Endothelial cell of umbilical vein (primary cell): ENCODE results near the gene FUT3. TPM values are rescaled to one million over a fixed set of nuclear protein-coding genes. Genes with fewer than 3 reads are reported as not detected.

Experiments used
- BruUV-seq: library from RNA; stranded (reverse); fragments of 400-500 nt; replicated peaks from 2 replicates; lab custom pipeline; 2021; lab: Mats Ljungman, UMichigan
- CTCF ChIA-PET: fragments of 300-600, 350-600 bp; sonication (Branson Sonifier 250); formaldehyde crosslinking; loops from one replicate; lab custom pipeline; 2021; ENCODE audit warnings: antibody characterized with exemption, inconsistent platforms; lab: Charles Lee
- POLR2A ChIA-PET: fragments of 300-600, 350-600 bp; sonication (Branson Sonifier 250); formaldehyde crosslinking; loops from one replicate; lab custom pipeline; 2021; ENCODE audit warnings: antibody characterized with exemption, inconsistent platforms; lab: Charles Lee
- DNase-seq: peaks from one replicate; pipeline ENCODE4 v3.0.0-alpha.2; 2011; ENCODE audit warnings: low read depth, low spot score
- FAIRE-seq: peaks from 2 replicates; lab custom pipeline; 2011; peaks lifted over from hg19 to GRCh38; lab: Jason Lieb, UNC
- H2AFZ ChIP-seq: 2 replicates; pipeline ENCODE4 v1.6.0; 2012; ENCODE audit warnings: low read depth, low read length, control low read depth, inconsistent platforms
- H3K27ac ChIP-seq: 2 replicates; pipeline ENCODE4 v1.5.1; 2011; ENCODE audit warnings: low read depth, mild to moderate bottlenecking, control low read depth, low read length, moderate library complexity; ENCODE audit not compliant: insufficient read depth
- H3K27me3 ChIP-seq, 2 experiments: 2 replicates each; pipeline versions ENCODE4 v1.6.0 to v1.6.1; 2011; ENCODE audit warnings: low read length in 2 of 2, mixed read lengths in 1 of 2; ENCODE audit not compliant: control insufficient read depth in 2 of 2, insufficient read depth in 2 of 2
- H3K36me3 ChIP-seq, 2 experiments: 2 replicates in 1 of 2; 3 replicates in 1 of 2; pipeline ENCODE4 v1.5.1; 2011; ENCODE audit warnings: low read length in 2 of 2, mild to moderate bottlenecking in 1 of 2, moderate library complexity in 1 of 2; ENCODE audit not compliant: control insufficient read depth in 2 of 2, insufficient read depth in 2 of 2; ENCODE audit errors: extremely low read depth in 1 of 2
- H3K4me1 ChIP-seq: 3 replicates; pipeline ENCODE4 v1.5.1; 2011; ENCODE audit warnings: mild to moderate bottlenecking, low read length; ENCODE audit not compliant: control insufficient read depth, insufficient read depth; ENCODE audit errors: extremely low read depth
- H3K4me2 ChIP-seq: 2 replicates; pipeline ENCODE4 v1.6.1; 2011; ENCODE audit warnings: low read length, control low read depth, mixed read lengths; ENCODE audit not compliant: insufficient read depth
- H3K4me3 ChIP-seq, 3 experiments: fragments of 200-600 bp in 1 of 3; sonication (generic), shearing (Covaris generic) in 1 of 3; replicated peaks in 1 of 3; 2 replicates each; pipeline ENCODE4 v1.5.1; 2011 to 2016; ENCODE audit warnings: control low read depth in 3 of 3, low read length in 3 of 3, mild to moderate bottlenecking in 2 of 3, inconsistent platforms in 1 of 3, low read depth in 1 of 3, moderate library complexity in 1 of 3; ENCODE audit not compliant: insufficient read depth in 1 of 3
- H3K79me2 ChIP-seq: 2 replicates; pipeline ENCODE4 v1.6.0; 2012; ENCODE audit warnings: low read length, inconsistent platforms; ENCODE audit not compliant: control insufficient read depth, insufficient read depth
- H3K9ac ChIP-seq: replicated peaks from 2 replicates; pipeline ENCODE3; 2011; ENCODE audit warnings: low read length, control low read depth; ENCODE audit not compliant: insufficient read depth; ENCODE audit errors: extremely low read depth
- H3K9me1 ChIP-seq: replicated peaks from 3 replicates; pipeline ENCODE4 v1.6.0; 2011; ENCODE audit warnings: mild to moderate bottlenecking, low read length; ENCODE audit not compliant: control insufficient read depth, insufficient read depth; ENCODE audit errors: extremely low read depth
- H3K9me3 ChIP-seq: replicated peaks from 2 replicates; pipeline ENCODE4 v1.5.1; 2012; ENCODE audit warnings: low read length, inconsistent platforms; ENCODE audit not compliant: control insufficient read depth, insufficient read depth
- H4K20me1 ChIP-seq: replicated peaks from 2 replicates; pipeline ENCODE3; 2011; ENCODE audit warnings: mild to moderate bottlenecking, low read length; ENCODE audit not compliant: control insufficient read depth, insufficient read depth; ENCODE audit errors: extremely low read depth
- CTCF ChIP-seq, 2 donors: IDR thresholded peaks; 1 replicate in 1 of 2; 2 replicates in 1 of 2; pipeline ENCODE4 v1.5.1; 2011; ENCODE audit warnings: low read length in 2 of 2, mild to moderate bottlenecking in 2 of 2, moderate library complexity in 2 of 2, control low read depth in 1 of 2, inconsistent platforms in 1 of 2, low read depth in 1 of 2; ENCODE audit not compliant: insufficient read depth in 1 of 2; ENCODE audit errors: extremely low read depth in 1 of 2
- EZH2 ChIP-seq: IDR thresholded peaks from 2 replicates; pipeline ENCODE4 v1.6.1; 2012; ENCODE audit warnings: borderline replicate concordance, low read depth, mild to moderate bottlenecking, moderate library complexity, low read length, inconsistent platforms; ENCODE audit not compliant: severe bottlenecking
- FOS ChIP-seq: IDR thresholded peaks from 2 replicates; pipeline ENCODE4 v1.6.1; 2011; ENCODE audit warnings: mild to moderate bottlenecking, low read length, moderate library complexity, borderline replicate concordance; ENCODE audit not compliant: insufficient read depth
- GATA2 ChIP-seq: IDR thresholded peaks from 2 replicates; pipeline ENCODE4 v1.7.0; 2011; ENCODE audit warnings: low read depth, mild to moderate bottlenecking, moderate library complexity, mixed read lengths, low read length; ENCODE audit not compliant: insufficient read length, insufficient read depth
- JUN ChIP-seq: IDR thresholded peaks from 2 replicates; pipeline ENCODE4 v1.6.1; 2011; ENCODE audit warnings: borderline replicate concordance, low read depth; ENCODE audit not compliant: insufficient read length, insufficient read depth
- MAX ChIP-seq: IDR thresholded peaks from 2 replicates; pipeline ENCODE4 v1.6.1; 2011; ENCODE audit not compliant: insufficient read depth, insufficient read length
- MYC ChIP-seq: IDR thresholded peaks from one replicate; pipeline ENCODE4 v1.6.1; 2011; ENCODE audit warnings: mild to moderate bottlenecking, low read depth, low read length
- POLR2A ChIP-seq: IDR thresholded peaks from 2 replicates; pipeline ENCODE4 v1.6.1; 2012; ENCODE audit warnings: low read depth, mild to moderate bottlenecking, control low read depth, low read length
- POLR2AphosphoS5 ChIP-seq: IDR thresholded peaks from 2 replicates; pipeline ENCODE4 v1.6.1; 2012; ENCODE audit warnings: low read depth, mild to moderate bottlenecking, control low read depth, low read length, moderate library complexity; ENCODE audit not compliant: insufficient read depth
- dilution Hi-C: fragments of 300-500 bp; cut with MboI; formaldehyde crosslinking; loops from one replicate; pipeline ENCODE4 v1.15.0; 2019; ENCODE audit warnings: low sequenced_read_pairs; ENCODE audit not compliant: extremely low pct_ligation_motif_present
- intact Hi-C: fragments of 100-400 bp; cut with micrococcal nuclease; formaldehyde crosslinking; loops from one replicate; pipeline ENCODE4 v1.10.0; 2022
- polyA plus RNA-seq, 4 experiments: library from polyadenylated mRNA; depleted of rRNA in 3 of 4; stranded (reverse) in 3 of 4; unstranded in 1 of 4; fragments of >200 nt; gene quantifications; 2 replicates each; pipeline versions ENCODE4 v1.2.1 to v1.2.3, GENCODE V29; 2011 to 2012; ENCODE audit warnings: missing spikeins in 1 of 4
- total RNA-seq: library from RNA; stranded (reverse); gene quantifications from 2 replicates; pipeline ENCODE4 v1.2.3, GENCODE V29; 2021

The FUT3 gene
- total and polyA plus RNA-seq, 2 donors (not counting 3 experiments of a cell fraction or from before 2014, with no cell fraction given) = not detected

- Histone ChIP-seq H4K20me1 (no peaks in the 10 kb centered on the region), H3K9me3 (no peaks in the 10 kb centered on the region), H3K9me1 (no peaks in the 10 kb centered on the region), H3K36me3 (no peaks in the 10 kb centered on the region), H3K27me3 (peaks cover 0 to 3% of the 10 kb centered on the region in 2 experiments), H3K27ac (no peak overlapping the region), H2AFZ (no peak overlapping the region), H3K4me3 (no peak overlapping the region), H3K4me1 (no peaks in the 10 kb centered on the region), H3K9ac (no peak overlapping the region), H3K79me2 (no peaks in the 10 kb centered on the region), H3K4me2 (no peak overlapping the region)
- FAIRE-seq = no peak
- no peak for DNase-seq
- CTCF ChIA-PET = interaction anchor here (1.0 kb wide), 1 partner anchor 74 kb away, joined by 3 read pairs; no protein-coding TSS in a partner anchor
- dilution Hi-C loops (no loop called here), intact Hi-C loops (no loop called here)
- POLR2A ChIA-PET = no interaction called here
- no TSS peak for BruUV-seq
- no peak for TF ChIP-seq MAX
- TF ChIP-seq EZH2 = no peak
- no peak for TF ChIP-seq FOS
- TF ChIP-seq GATA2 = no peak
- no peak for TF ChIP-seq JUN
- TF ChIP-seq MYC = no peak
- no peak for TF ChIP-seq POLR2A
- no peak for TF ChIP-seq POLR2AphosphoS5
- no peak for TF ChIP-seq CTCF (IDR thresholded peaks at IDR 0.05; ENCODE audit: extremely low read depth in 1 of 2, insufficient read depth in 1 of 2, low read depth in 1 of 2, low read length in 2 of 2)
Observed at GRCh38 chr19:5877882-5878281, 26.6 kb upstream of the FUT3 start.
